Measurements from ENCODE around the gene NTRK2. TPM values are rescaled to one million over a fixed set of nuclear protein-coding genes. Genes with fewer than 3 reads are reported as not detected.

The NTRK2 gene
- total and polyA plus RNA-seq, 10 of the 15 experiments (the other 5 are each of a cell fraction or from before 2014, with no cell fraction given) = 0.42 to 4.6 (median 0.65) TPM

DNA sequence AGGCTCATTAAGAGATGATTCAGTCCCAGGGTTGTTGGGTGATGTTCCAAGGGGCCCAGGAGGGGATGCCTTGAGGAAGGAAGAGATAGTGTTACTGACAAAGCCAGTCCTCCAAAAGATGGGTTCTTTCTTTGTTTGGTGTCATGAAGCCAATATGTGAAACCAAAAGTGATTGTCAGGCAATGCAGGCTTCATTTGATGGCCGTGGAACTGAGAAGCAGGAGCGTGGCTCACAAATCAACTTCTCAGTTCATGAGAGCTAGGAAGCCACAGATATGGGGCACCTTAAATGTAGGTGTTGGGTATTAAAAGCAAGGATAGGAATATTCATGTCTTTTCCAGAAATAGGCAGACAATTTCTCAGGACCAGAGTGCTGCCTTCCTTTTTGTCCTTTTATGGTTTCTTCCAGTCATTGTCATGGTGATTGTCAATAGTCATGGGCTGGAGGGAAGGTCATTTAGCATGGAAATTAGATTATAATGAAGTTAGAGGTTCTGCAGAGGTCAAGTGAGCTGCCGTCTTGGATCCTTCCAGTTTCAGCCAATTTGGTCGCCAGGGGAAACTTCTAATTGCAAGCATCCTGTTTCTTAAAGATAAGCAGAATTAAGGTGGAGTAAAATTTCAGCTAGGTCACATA, 393.0 kb downstream of the NTRK2 start (continued):
- TF ChIP-seq, protein P1, sequence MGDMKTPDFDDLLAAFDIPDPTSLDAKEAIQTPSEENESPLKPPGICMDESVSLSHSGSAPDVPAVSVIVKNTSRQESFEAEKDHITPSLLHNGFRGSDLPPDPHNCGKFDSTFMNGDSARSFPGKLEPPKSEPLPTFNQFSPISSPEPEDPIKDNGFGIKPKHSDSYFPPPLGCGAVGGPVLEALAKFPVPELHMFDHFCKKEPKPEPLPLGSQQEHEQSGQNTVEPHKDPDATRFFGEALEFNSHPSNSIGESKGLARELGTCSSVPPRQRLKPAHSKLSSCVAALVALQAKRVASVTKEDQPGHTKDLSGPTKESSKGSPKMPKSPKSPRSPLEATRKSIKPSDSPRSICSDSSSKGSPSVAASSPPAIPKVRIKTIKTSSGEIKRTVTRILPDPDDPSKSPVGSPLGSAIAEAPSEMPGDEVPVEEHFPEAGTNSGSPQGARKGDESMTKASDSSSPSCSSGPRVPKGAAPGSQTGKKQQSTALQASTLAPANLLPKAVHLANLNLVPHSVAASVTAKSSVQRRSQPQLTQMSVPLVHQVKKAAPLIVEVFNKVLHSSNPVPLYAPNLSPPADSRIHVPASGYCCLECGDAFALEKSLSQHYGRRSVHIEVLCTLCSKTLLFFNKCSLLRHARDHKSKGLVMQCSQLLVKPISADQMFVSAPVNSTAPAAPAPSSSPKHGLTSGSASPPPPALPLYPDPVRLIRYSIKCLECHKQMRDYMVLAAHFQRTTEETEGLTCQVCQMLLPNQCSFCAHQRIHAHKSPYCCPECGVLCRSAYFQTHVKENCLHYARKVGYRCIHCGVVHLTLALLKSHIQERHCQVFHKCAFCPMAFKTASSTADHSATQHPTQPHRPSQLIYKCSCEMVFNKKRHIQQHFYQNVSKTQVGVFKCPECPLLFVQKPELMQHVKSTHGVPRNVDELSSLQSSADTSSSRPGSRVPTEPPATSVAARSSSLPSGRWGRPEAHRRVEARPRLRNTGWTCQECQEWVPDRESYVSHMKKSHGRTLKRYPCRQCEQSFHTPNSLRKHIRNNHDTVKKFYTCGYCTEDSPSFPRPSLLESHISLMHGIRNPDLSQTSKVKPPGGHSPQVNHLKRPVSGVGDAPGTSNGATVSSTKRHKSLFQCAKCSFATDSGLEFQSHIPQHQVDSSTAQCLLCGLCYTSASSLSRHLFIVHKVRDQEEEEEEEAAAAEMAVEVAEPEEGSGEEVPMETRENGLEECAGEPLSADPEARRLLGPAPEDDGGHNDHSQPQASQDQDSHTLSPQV (IDR thresholded peaks at IDR 0.05) = no peak
- TF ChIP-seq, protein P2, sequence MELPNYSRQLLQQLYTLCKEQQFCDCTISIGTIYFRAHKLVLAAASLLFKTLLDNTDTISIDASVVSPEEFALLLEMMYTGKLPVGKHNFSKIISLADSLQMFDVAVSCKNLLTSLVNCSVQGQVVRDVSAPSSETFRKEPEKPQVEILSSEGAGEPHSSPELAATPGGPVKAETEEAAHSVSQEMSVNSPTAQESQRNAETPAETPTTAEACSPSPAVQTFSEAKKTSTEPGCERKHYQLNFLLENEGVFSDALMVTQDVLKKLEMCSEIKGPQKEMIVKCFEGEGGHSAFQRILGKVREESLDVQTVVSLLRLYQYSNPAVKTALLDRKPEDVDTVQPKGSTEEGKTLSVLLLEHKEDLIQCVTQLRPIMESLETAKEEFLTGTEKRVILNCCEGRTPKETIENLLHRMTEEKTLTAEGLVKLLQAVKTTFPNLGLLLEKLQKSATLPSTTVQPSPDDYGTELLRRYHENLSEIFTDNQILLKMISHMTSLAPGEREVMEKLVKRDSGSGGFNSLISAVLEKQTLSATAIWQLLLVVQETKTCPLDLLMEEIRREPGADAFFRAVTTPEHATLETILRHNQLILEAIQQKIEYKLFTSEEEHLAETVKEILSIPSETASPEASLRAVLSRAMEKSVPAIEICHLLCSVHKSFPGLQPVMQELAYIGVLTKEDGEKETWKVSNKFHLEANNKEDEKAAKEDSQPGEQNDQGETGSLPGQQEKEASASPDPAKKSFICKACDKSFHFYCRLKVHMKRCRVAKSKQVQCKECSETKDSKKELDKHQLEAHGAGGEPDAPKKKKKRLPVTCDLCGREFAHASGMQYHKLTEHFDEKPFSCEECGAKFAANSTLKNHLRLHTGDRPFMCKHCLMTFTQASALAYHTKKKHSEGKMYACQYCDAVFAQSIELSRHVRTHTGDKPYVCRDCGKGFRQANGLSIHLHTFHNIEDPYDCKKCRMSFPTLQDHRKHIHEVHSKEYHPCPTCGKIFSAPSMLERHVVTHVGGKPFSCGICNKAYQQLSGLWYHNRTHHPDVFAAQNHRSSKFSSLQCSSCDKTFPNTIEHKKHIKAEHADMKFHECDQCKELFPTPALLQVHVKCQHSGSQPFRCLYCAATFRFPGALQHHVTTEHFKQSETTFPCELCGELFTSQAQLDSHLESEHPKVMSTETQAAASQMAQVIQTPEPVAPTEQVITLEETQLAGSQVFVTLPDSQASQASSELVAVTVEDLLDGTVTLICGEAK (IDR thresholded peaks at IDR 0.05; ENCODE audit: borderline replicate concordance) = no peak
- TF ChIP-seq, protein P3, sequence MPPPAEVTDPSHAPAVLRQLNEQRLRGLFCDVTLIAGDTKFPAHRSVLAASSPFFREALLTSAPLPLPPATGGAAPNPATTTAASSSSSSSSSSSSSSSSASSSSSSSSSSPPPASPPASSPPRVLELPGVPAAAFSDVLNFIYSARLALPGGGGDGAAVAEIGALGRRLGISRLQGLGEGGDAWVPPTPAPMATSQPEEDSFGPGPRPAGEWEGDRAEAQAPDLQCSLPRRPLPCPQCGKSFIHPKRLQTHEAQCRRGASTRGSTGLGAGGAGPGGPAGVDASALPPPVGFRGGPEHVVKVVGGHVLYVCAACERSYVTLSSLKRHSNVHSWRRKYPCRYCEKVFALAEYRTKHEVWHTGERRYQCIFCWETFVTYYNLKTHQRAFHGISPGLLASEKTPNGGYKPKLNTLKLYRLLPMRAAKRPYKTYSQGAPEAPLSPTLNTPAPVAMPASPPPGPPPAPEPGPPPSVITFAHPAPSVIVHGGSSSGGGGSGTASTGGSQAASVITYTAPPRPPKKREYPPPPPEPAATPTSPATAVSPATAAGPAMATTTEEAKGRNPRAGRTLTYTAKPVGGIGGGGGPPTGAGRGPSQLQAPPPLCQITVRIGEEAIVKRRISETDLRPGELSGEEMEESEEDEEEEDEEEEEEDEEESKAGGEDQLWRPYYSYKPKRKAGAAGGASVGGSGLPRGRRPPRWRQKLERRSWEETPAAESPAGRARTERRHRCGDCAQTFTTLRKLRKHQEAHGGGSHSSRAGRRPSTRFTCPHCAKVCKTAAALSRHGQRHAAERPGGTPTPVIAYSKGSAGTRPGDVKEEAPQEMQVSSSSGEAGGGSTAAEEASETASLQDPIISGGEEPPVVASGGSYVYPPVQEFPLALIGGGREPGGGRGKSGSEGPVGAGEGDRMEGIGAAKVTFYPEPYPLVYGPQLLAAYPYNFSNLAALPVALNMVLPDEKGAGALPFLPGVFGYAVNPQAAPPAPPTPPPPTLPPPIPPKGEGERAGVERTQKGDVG (CRISPR knock-in tag; IDR thresholded peaks at IDR 0.05) = no peak
- TF ChIP-seq SUPT20H (IDR thresholded peaks at IDR 0.05; ENCODE audit: borderline replicate concordance, control insufficient read depth, low read depth, low read length) = no peak
- TF ChIP-seq SRF (IDR thresholded peaks at IDR 0.05; ENCODE audit: low read depth in 2 of 2, low read length in 2 of 2) = 0 out of 4 replicates have a peak, but pooled peaks of 1 of the 2 experiments have one; percentile 55
- no peak for TF ChIP-seq CREB1 (IDR thresholded peaks at IDR 0.05; ENCODE audit: low read depth)
- 0 out of 2 replicates have a peak, but pooled peaks have one; percentile 17 for TF ChIP-seq RUNX3 (IDR thresholded peaks at IDR 0.05; ENCODE audit: low read length)
- TF ChIP-seq, protein P4, sequence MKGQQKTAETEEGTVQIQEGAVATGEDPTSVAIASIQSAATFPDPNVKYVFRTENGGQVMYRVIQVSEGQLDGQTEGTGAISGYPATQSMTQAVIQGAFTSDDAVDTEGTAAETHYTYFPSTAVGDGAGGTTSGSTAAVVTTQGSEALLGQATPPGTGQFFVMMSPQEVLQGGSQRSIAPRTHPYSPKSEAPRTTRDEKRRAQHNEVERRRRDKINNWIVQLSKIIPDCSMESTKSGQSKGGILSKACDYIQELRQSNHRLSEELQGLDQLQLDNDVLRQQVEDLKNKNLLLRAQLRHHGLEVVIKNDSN (IDR thresholded peaks at IDR 0.05; ENCODE audit: borderline replicate concordance, extremely low read length, insufficient read depth, low read depth, low read length) = no peak
- TF ChIP-seq HDAC6 (IDR thresholded peaks at IDR 0.05; ENCODE audit: unreplicated experiment) = no peak
